Testis (tissue), 2 donors: Measurements from ENCODE around the gene SSU72.

Experiments
- CTCF ChIP-seq, 3 experiments: fragments of 450-650 bp in 2 of 3; fragments of 200-600 bp in 1 of 3; sonication (generic) in 1 of 3; IDR thresholded peaks; one replicate each; pipeline ENCODE4 v1.5.1; 2016 to 2019; ENCODE audit warnings: antibody characterized with exemption in 3 of 3, mild to moderate bottlenecking in 2 of 3, moderate library complexity in 1 of 3
- POLR2A ChIP-seq: fragments of 450-650 bp; IDR thresholded peaks from one replicate; pipeline ENCODE4 v1.6.1; 2017; ENCODE audit warnings: antibody characterized with exemption, mild to moderate bottlenecking, moderate library complexity

GRCh38 chr1:1605034-1605591 lies 30.4 kb upstream of the SSU72 start:
- TF ChIP-seq CTCF (IDR thresholded peaks at IDR 0.05) (no peak), POLR2A (no peak)
